ENCODE data around the gene RBM39.

DNA sequence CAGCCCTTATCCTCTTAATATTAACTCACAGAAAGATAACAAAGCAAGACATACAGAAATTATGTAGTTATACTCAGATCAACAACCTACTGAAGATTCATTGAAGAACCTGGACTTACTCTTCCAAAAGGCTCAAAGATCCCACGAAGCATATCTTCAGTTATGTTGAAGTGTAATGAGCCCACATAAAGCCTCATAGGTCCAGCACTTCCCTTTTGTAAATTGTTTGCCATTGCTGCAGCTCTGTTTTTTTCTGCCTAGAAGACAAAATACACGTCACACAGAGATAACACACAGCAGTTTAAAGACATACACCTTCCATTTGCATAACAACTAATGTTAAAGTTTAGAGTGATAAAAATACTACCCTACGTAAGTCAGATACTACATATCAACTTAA is 20.4 kb downstream of the RBM39 start:
- TF ChIP-seq, protein P1, sequence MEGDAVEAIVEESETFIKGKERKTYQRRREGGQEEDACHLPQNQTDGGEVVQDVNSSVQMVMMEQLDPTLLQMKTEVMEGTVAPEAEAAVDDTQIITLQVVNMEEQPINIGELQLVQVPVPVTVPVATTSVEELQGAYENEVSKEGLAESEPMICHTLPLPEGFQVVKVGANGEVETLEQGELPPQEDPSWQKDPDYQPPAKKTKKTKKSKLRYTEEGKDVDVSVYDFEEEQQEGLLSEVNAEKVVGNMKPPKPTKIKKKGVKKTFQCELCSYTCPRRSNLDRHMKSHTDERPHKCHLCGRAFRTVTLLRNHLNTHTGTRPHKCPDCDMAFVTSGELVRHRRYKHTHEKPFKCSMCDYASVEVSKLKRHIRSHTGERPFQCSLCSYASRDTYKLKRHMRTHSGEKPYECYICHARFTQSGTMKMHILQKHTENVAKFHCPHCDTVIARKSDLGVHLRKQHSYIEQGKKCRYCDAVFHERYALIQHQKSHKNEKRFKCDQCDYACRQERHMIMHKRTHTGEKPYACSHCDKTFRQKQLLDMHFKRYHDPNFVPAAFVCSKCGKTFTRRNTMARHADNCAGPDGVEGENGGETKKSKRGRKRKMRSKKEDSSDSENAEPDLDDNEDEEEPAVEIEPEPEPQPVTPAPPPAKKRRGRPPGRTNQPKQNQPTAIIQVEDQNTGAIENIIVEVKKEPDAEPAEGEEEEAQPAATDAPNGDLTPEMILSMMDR (IDR thresholded peaks at IDR 0.05): no peak
- TF ChIP-seq POLR2A (IDR thresholded peaks at IDR 0.05): no peak

Data from tibial nerve (tissue), 3 donors.